ENCODE measurements around the gene RLF.

GRCh38 chr1:40133839-40134238 lies 27.3 kb upstream of the RLF start:
- TF ChIP-seq CTCF (IDR thresholded peaks at IDR 0.05) (no peak), POLR2AphosphoS5 (IDR thresholded peaks at IDR 0.05; ENCODE audit: low read depth, low read length) (no peak), SIN3A (IDR thresholded peaks at IDR 0.05; ENCODE audit: borderline replicate concordance, insufficient read depth, low read depth, low read length) (no peak), REST (IDR thresholded peaks at IDR 0.05; ENCODE audit: insufficient read depth in 1 of 2, low read depth in 2 of 2, low read length in 1 of 2) (no peak)
